ENCODE results near the gene ITPKB.

The ITPKB gene

GRCh38 chr1:226682871-226683814 is 55.9 kb downstream of the ITPKB start:
- DNase-seq, result no peak

- no peak for DNase-seq
Measured at GRCh38 chr1:226681652-226682493, 57.2 kb downstream of the ITPKB start.

DNA sequence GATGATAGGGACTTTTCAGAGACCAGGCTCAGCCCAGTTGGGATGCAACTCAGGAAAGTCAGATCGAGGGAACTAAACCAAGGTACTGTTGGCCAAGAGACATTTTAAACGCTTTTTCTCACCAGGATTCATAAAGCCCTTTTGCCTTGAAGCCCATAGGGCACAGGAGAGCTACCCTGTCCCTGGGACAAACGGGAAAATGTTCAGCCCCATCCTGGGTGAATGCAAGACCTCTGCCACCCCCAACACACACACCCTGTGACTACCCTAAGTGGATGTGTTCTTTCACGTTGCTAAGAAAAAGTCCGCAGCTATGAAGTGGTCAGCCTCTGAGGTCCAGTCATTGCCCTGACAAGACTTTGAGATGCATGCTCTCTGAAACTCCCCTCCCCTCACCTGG is 58.4 kb downstream of the ITPKB start:
- DNase-seq, result no peak

- DNase-seq, result peak in 1 of 2 experiments; percentile 66
Measured at GRCh38 chr1:226679853-226680516, 59.1 kb downstream of the ITPKB start.

DNA sequence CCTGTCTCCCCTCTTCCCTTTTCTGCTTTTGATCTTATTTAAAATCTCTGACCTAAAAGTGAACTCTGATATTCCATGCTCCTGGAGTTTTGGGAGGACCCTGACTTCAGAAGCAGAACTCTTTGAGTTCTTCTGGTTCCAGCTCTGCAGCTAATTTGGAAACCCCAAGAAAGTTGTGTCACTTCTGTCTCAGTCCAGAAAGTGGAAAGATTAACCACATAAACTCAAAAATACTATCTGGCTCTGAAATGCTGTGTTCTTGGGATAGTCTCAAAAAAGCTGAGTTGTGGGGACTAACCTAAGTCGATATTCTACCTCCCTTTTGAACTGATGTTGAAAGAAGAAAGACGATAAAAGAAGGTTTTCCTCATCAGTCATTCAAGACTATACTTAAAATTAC is 59.8 kb downstream of the ITPKB start:
- no peak for DNase-seq

- DNase-seq, result no peak
Measured at GRCh38 chr1:226678701-226679100, 60.4 kb downstream of the ITPKB start.

DNA sequence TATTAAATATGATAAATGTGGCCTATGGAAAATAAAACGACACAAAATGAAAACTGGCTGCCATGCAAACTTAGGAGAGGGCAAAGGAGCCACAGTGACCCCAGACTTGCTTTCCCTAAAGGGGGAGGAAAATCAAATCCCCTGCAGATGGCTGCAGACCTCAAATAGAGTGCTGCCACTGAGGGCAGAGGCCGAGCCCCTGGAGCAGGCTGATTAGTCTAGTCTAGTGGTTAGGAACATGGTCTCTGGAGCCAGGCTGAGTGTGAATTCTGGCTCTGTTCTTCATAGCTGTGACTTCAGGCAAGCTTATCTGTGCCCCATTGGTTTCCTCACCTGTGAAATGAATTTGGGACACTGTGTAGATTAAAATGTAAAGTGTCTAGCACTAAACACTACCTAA is 60.8 kb downstream of the ITPKB start:
- DNase-seq, result no peak

DNA sequence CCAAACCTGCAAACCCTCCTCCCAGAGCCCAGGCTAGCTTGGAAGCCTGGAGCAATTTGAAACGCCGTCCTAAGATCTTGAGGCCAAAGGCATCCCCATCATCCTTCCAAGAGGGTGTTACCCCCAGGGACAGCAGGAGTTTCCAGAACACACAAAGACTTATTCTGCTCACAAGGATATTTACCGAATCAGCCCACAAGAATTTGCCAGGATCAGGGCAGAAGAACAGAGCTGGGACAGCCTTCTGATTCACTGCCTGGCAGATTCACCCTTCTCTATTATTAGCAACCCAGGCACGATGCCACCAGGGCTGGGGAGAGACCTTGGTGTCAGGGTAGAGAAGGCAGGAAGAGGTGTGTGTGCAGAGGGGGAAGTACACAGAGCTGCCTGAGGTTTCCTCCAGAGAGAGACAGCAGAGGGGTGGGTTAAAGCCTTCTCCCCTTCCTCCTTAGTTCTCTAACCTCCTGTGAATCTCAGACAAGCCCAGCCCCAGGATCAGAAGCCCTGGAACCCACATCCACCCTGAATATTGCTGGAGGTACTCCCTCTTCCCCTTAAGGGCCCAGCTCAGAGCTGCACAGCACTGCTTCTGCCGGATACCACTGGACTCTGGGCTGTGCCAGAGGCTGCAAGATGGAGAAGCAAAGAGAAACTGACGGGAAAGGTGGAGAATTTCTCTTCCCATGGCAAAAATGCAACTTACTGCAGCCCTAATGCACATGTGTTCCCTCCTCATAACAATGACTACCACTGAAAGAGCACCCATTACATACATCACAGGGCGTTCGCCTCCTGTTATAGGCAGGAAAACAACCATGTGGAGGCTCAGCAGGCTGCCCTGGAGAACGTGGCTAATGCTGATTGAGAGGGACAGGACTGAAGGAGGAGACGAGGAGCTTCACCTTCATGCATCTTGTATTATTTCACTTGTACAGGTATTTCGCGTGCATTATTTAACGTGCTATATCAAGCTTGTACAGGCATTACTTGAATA is 61.8 kb downstream of the ITPKB start:
- DNase-seq, result peak; percentile 90 to 94

DNA sequence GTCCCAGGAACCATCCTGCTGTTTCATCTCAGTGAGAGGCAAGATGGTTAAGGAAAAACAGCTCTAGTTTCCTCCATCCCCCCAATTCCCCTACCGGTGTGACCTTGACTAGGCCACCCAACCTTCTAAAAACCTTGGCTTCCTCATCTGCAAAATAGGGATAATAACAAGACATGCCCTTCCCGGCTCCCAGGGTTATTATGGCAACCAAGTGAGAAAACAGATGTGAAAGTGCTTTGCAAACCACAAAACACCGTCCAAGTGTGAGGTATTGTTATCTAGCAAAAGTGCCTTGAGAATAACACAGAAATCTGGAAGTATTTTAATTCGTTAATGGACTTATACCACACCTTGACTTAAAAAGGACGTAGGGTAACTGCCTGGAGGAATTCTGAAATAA is 62.7 kb downstream of the ITPKB start:
- no peak for DNase-seq

DNA sequence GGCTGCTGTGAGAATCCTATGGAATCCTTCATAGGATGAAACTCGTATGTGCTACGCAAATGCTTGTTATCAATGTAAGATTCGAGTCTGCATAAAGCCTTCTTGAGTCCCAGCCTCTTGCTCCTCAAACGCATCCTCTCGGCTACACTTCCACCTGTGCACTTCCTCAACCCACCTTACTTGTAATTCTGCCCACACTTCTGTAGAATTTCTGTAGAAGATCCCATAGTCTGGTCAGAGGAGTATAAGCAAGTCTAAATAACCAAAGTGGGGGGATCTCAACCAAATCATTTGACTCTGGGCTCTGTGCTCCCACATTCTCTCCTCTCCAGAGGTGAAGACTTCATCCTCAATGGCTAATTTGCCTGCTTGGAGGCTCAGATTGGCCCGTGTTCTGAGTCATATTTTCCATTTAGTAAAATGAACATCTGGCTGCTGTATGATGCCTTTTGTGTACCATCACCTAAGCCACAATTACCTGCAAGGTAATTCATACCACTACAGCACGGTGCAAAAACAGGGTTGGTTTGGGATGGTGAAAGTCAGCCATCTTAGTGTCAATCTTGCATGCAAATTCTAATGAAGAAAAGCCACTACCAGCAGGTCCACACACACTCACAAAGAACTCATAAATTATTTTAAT is 63.2 kb downstream of the ITPKB start:
- DNase-seq, result no peak

GRCh38 chr1:226674892-226675714 is 64.0 kb downstream of the ITPKB start:
- no peak for DNase-seq

- no peak for DNase-seq
Measured at GRCh38 chr1:226672339-226672762, 66.7 kb downstream of the ITPKB start.

GRCh38 chr1:226671277-226671676 is 67.8 kb downstream of the ITPKB start:
- DNase-seq, result no peak

DNA sequence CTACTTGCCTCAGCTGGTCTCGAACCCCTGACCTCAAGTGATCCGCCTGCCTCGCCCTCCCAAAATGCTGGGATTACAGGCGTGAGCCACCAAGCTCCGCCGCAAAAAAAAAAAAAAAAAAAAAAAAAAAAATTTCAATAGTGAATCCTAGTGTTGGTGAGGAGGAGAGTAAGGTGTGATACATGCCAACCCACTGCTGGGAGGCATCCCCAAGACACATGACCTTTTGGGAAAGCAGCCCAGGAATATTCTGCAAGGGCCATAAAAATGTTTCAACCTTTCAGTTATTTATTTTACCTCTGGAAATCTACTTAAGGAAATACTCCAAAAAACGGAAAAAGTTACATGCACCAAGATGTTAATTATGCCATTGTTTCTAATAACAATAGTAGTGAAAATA is 69.0 kb downstream of the ITPKB start:
- no peak for DNase-seq

- DNase-seq, result no peak
Measured at GRCh38 chr1:226668173-226668560, 70.9 kb downstream of the ITPKB start.

DNA sequence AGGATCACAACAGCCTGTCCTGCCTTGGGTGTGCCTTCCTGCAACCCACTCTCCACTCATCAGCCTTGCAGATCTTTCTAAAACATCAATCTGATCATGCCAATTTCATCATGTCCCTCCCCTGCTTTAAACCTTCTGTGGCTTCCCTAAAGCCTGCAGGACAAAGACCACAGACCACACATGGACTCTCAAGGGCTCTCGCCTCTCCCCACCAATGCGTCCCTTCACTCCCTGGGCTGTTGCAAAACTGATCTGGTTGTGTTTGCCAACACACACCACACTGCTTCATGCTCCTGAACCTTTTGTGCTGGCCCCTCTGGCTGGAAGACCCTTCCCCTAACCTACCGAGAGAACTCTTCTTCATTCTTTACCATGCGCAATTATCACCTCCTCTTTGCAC is 72.4 kb downstream of the ITPKB start:
- DNase-seq, result no peak

- DNase-seq, result no peak
Measured at GRCh38 chr1:226666164-226666506, 72.9 kb downstream of the ITPKB start.

DNA sequence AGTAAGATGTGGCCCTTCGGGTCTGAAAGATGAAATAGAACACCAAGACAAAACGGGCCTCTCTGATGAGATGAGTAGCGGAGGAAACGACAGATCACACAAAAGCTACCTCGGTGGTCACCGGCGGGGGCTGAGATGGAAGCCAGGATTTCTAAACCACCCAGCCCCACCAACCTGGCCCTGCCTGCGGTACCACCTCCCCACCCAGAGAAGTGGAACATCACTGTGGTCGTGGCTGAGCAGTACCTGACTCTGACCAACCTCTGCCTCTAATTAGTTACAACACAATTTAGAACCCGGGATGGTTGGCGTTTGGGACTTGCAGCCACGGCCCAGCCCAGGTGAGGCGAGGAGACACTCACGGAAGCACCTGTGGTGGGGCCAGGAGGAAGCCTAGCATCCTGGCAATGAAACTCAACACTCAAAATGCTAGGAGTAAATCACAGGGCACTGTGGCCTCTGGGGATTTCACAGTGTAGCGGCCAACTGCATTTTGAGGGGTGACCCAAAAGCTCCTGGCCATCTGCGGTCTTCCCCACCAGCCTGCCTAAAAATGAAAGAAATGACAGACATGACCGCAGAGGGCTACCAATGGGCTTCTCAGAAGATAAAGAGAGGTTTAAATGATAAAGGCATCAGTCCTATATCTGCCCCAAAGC is 73.4 kb downstream of the ITPKB start:
- no peak for DNase-seq

GRCh38 chr1:226664413-226665101 is 74.5 kb downstream of the ITPKB start:
- no peak for DNase-seq

DNA sequence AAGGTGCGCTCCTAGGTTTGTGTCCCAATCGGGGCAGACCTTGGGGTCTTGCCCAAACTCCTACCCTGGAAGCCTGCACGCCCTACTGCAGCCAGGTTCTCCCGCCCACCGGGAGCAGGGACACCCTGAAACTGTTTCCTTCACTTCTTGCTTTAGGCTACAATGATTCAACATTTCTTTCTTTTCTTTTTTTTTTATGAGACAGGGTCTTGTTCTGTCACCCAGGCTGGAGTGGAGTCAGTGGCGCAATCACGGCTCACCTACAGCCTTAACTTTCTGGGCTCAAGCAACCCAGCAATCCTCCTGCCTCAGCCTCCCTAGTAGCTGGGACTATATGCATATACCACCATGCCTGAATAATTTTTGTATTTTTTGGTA is 75.8 kb downstream of the ITPKB start:
- DNase-seq, result no peak
